ENCODE results near the gene NME2. TPM values are rescaled to one million over a fixed set of nuclear protein-coding genes. Genes with fewer than 3 reads are reported as not detected.

Gene NME2
- total RNA-seq, 6 donors from 2014 or later: 103 to 416 (median 230) TPM

DNA sequence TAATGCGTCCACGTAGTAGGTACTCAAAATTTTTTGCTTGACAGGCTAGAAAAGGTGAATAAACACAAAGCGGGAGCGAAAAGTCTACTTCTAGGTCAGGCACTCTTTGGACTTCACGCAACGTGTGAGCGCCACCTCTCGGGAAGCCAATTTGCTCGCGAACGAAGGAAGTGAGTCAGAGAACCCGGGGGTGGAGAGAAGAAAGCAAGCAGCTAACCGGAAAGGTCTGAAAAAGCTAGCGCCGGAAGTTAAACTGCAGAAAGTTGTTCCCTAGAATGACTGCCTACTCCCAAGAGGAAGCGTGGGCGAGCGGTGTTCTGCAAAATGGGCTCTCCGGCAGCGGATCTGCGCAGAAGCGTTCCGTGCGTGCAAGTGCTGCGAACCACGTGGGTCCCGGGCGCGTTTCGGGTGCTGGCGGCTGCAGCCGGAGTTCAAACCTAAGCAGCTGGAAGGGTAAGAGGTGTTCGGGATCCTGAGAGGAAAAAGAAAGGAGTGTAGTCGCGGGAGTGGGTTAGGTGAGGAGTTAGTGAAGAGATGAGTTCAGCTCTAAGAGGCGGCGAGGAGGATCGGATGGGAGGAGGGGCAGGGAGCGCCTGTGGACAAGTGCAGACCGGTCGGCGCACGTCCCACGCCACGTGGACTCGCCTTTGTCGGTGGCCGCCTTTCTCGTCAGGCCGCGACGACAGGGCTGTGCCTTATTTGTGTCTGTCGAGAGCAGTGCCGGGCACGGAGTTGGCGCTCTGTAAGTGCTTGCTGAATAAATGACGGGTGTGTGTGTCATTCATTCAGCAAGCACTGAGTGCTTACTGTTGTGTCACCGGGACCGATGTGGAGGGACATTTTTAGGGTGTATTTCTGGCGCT is 12.8 kb upstream of the NME2 start, which contains the start of gene NME1:
TSS of gene NME1 (plus strand) at position 350 of the 863 bp plus-strand sequence. CDS start 2,096 bp downstream, outside the sequence.
- DNase-seq (peak; percentile 97 to 98), ATAC-seq (ENCODE audit: low FRiP score in 2 of 2) (peak; percentile 98 to 99)
- TF ChIP-seq EP300 (IDR thresholded peaks at IDR 0.05): peak in 2 of 4 donors; percentile 3 to 59
- TF ChIP-seq, protein P1, sequence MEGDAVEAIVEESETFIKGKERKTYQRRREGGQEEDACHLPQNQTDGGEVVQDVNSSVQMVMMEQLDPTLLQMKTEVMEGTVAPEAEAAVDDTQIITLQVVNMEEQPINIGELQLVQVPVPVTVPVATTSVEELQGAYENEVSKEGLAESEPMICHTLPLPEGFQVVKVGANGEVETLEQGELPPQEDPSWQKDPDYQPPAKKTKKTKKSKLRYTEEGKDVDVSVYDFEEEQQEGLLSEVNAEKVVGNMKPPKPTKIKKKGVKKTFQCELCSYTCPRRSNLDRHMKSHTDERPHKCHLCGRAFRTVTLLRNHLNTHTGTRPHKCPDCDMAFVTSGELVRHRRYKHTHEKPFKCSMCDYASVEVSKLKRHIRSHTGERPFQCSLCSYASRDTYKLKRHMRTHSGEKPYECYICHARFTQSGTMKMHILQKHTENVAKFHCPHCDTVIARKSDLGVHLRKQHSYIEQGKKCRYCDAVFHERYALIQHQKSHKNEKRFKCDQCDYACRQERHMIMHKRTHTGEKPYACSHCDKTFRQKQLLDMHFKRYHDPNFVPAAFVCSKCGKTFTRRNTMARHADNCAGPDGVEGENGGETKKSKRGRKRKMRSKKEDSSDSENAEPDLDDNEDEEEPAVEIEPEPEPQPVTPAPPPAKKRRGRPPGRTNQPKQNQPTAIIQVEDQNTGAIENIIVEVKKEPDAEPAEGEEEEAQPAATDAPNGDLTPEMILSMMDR (IDR thresholded peaks at IDR 0.05): peak; percentile 68 to 83 (median 70)
- TF ChIP-seq POLR2A (IDR thresholded peaks at IDR 0.05): peak in 1 of 4 donors; percentile 25
- TF ChIP-seq POLR2AphosphoS5 (IDR thresholded peaks at IDR 0.05): peak; percentile 88 to 89
- Histone ChIP-seq H3K4me1 (peaks cover 14 to 21% (median 18%) of the 10 kb centered on the region in 4 donors), H3K27me3 (no peaks in the 10 kb centered on the region), H3K9me3 (no peaks in the 10 kb centered on the region), H3K27ac (peak within 1 kb of the TSS; percentile 76 to 89 (median 80)), H3K4me3 (peak within 1 kb of the TSS; percentile 56 to 89 (median 74)), H3K36me3 (peaks cover 0 to 12% (median 0%) of the 10 kb centered on the region in 4 donors)
- WGBS, 2 donors: 0 to 1% methylated on average over 60 of the region's 60 CpGs

DNA sequence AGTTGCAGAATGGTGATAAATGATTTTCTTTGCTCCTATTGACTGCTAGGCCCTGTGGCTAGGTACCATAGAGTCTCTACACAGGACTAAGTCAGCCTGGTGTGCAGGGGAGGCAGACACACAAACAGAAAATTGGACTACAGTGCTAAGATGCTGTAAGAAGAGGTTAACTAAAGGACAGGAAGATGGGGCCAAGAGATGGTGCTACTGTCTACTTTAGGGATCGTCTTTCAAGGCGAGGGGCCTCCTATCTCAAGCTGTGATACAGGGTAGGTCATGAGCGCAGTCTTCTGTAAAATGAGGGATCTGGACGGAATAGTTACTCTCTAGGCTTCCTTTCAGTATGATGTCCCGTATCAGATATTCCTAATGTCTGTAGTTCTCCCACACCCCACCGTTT is 12.0 kb upstream of the NME2 start:
- no peak for TF ChIP-seq POLR2A (IDR thresholded peaks at IDR 0.05)
- no peak for TF ChIP-seq POLR2AphosphoS5 (IDR thresholded peaks at IDR 0.05)
- H3K4me1 ChIP-seq: peaks cover 14 to 21% (median 18%) of the 10 kb centered on the region in 4 donors
- peak overlapping the region in 3 of 4 donors; percentile 58 to 89 (median 76) for H3K27ac ChIP-seq
- no peaks in the 10 kb centered on the region for H3K9me3 ChIP-seq
- ATAC-seq (ENCODE audit: low FRiP score in 2 of 2) (no peak), DNase-seq (no peak)
- H3K27me3 ChIP-seq: no peaks in the 10 kb centered on the region
- peak overlapping the region; percentile 56 to 89 (median 74) for H3K4me3 ChIP-seq
- 15 to 20% methylated on average over 6 of the region's 6 CpGs for WGBS, 2 donors
- H3K36me3 ChIP-seq: peaks cover 0 to 18% (median 0%) of the 10 kb centered on the region in 4 donors

DNA sequence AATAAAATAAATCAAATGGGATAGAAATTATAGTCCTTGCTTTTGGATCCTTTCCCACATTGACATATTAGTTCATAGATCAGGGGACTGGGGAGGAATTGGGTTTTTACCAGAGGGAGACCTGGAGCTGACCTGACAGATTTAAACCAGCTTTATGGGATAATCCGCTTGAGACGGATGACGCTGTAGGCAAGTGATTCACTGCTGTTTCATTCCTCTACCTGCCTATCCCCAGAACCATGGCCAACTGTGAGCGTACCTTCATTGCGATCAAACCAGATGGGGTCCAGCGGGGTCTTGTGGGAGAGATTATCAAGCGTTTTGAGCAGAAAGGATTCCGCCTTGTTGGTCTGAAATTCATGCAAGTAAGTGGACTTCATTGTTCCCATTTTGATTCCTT is 10.8 kb upstream of the NME2 start:
- no peaks in the 10 kb centered on the region for H3K9me3 ChIP-seq
- no peak overlapping the region for H3K27ac ChIP-seq
- ATAC-seq (ENCODE audit: low FRiP score in 2 of 2) (no peak), DNase-seq (no peak)
- TF ChIP-seq POLR2AphosphoS5 (IDR thresholded peaks at IDR 0.05) (no peak), EP300 (IDR thresholded peaks at IDR 0.05) (no peak), POLR2A (IDR thresholded peaks at IDR 0.05) (no peak)
- TF ChIP-seq, protein P1 (IDR thresholded peaks at IDR 0.05): no peak
- peaks cover 14 to 21% (median 18%) of the 10 kb centered on the region in 4 donors for H3K4me1 ChIP-seq
- no peaks in the 10 kb centered on the region for H3K27me3 ChIP-seq
- peaks cover 0 to 25% (median 1%) of the 10 kb centered on the region in 4 donors for H3K36me3 ChIP-seq
- H3K4me3 ChIP-seq: no peak overlapping the region
- WGBS, 2 donors: 98 to 99% methylated on average over 8 of the region's 8 CpGs

DNA sequence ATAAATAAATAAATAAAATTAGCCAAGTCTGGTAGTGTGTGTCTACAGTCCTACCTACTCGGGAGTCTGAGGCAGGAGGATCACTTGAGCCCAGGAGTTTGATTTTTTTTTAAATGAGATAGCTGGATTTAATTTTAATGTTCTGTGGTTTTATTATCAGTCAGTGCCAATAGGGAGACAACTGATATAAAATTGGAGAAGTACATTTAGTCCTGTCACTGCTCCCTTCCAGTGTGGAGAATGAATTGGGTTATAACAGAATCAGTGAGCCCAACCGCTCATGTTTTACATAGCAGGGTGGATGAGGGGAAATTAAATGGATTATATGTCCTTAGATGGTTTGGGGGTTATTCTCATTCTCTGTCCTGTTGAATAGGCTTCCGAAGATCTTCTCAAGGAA is 6.6 kb upstream of the NME2 start:
- no peak overlapping the region for H3K27ac ChIP-seq

DNA sequence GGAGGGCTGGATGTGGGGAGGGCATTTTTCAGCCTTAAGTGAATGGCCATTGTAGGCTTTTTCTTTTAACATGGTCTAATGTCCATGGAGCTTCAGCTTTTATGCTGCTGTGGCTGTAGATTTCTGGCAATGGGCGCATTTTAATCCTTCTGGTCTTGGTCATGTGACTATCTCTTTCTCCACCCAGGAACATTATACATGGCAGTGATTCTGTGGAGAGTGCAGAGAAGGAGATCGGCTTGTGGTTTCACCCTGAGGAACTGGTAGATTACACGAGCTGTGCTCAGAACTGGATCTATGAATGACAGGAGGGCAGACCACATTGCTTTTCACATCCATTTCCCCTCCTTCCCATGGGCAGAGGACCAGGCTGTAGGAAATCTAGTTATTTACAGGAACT is 4.7 kb upstream of the NME2 start:
- no peak for DNase-seq
- WGBS, 2 donors: 77 to 85% methylated on average over 3 of the region's 3 CpGs
- no peak for TF ChIP-seq POLR2A (IDR thresholded peaks at IDR 0.05)
- no peak for TF ChIP-seq POLR2AphosphoS5 (IDR thresholded peaks at IDR 0.05)
- TF ChIP-seq, protein P1 (IDR thresholded peaks at IDR 0.05): no peak
- no peak for TF ChIP-seq EP300 (IDR thresholded peaks at IDR 0.05)

More for the DNA sequence above, 6.6 kb upstream of the NME2 start:
- peaks cover 2 to 7% (median 2%) of the 10 kb centered on the region in 4 donors for H3K4me1 ChIP-seq
- peaks cover 0 to 43% (median 11%) of the 10 kb centered on the region in 4 donors for H3K36me3 ChIP-seq
- TF ChIP-seq POLR2AphosphoS5 (IDR thresholded peaks at IDR 0.05) (no peak), EP300 (IDR thresholded peaks at IDR 0.05) (no peak), POLR2A (IDR thresholded peaks at IDR 0.05) (no peak)
- TF ChIP-seq, protein P1 (IDR thresholded peaks at IDR 0.05): no peak
- DNase-seq (no peak), ATAC-seq (ENCODE audit: low FRiP score in 2 of 2) (no peak)
- 94 to 97% methylated on average over 3 of the region's 3 CpGs for WGBS, 2 donors
- no peak overlapping the region for H3K4me3 ChIP-seq
- no peaks in the 10 kb centered on the region for H3K9me3 ChIP-seq
- no peaks in the 10 kb centered on the region for H3K27me3 ChIP-seq

More for the DNA sequence above, 4.7 kb upstream of the NME2 start:
- no peak overlapping the region for H3K4me3 ChIP-seq
- peaks cover 0 to 43% (median 11%) of the 10 kb centered on the region in 4 donors for H3K36me3 ChIP-seq
- ATAC-seq (ENCODE audit: low FRiP score in 2 of 2): no peak
- H3K9me3 ChIP-seq: no peaks in the 10 kb centered on the region
- no peaks in the 10 kb centered on the region for H3K27me3 ChIP-seq
- H3K4me1 ChIP-seq: peaks cover 6 to 8% (median 7%) of the 10 kb centered on the region in 4 donors
- H3K27ac ChIP-seq: no peak overlapping the region

All from upper lobe of left lung (tissue), 6 donors.